Myometrial cell (primary cell): ENCODE data around the gene LRP6. TPM values are rescaled to one million over a fixed set of nuclear protein-coding genes. Genes with fewer than 3 reads are reported as not detected.

Experiments
- total RNA-seq: library from RNA; depleted of rRNA; stranded (reverse); fragments of >200 nt; gene quantifications from 2 replicates; pipeline ENCODE4 v1.2.3, GENCODE V29; 2015

The LRP6 gene
- total RNA-seq, result 13.1 and 22.5 TPM in 2 replicates

GRCh38 chr12:12266873-12267741 lies at the start of gene LRP6:
TSS of gene LRP6 (minus strand) at chr12:12267044. CDS start at chr12:12266735, 309 bp downstream.

DNA sequence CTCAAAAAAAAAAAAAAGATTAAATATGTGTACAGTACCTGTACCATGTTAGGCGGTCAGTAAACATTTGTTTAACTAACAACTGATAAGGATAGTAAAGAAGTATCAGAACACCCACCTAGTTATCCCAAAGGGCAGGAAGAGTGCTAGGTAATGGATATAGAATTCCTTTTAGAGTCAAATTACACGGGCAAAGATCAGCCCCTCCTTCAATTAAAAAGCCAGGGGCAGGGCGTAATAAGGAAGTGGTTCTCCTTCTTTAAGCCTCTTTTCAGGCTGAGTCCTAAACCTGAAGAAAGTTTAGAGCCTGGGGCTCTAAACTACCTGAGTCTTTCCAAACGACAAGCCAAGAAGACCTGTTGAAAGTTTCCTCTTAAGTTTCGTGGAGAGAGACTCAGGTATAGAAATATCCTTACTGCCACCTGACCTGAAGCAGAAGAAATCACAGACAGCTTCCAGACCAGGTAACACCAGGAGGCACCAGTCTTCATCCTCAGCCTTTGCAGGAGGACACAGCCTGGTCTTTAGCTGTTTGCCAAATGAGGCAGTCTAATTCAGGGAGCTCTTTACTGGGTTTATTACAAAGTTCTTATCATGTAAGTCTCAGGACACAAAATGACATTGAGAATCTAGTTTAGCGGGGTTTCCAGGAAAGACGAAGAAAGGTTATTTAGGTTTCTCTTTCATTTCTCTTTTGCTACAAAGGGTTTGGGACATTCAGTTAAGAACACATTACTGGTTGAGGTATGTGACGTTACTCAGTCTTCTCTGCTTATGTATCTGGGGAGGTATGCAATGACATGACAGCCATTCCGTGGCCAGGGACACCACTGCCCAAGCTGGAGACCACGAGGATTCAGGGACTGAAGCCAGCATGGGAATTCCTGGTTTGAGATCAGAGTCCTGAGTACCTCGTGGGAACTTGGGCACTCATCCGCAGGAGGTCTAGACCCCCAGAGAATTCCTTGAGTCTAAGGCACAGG lies 195.9 kb downstream of the LRP6 start, which contains the start of gene BCL2L14:
Gene BCL2L14 (plus strand): TSS at position 266 of the 983 bp plus-strand sequence. CDS start 8,367 bp downstream, outside the sequence.

Other genes starting within 250 kb of the LRP6 start
- not detected in 2 replicates for gene BCL2L14, start 196.1 kb downstream of the LRP6 start, total RNA-seq
- 1.4 and 3.5 TPM in 2 replicates for gene MANSC1, start 83.2 kb upstream of the LRP6 start, total RNA-seq
- gene BORCS5, start 90.0 kb upstream of the LRP6 start, total RNA-seq, result 17.6 and 25.9 TPM in 2 replicates